Measurements from ENCODE around the gene NPHP4.

DNA sequence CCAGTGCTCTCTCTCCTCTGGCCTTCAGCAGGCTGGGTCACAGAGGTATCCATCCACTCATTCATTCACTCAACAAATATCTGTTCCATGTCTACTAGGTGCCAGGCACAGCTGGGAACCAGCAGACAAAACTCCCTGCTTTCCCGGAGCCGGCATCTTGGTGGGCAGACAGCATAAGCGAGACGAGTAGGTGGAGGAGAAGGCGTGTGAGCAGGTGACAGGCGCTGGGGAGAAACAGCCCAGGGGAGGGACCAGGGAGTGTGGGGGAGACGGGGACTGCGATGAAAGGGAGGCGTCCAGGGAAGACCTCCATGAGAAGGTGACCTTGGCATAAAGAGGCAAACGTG is 42.5 kb upstream of the NPHP4 start:
- TF ChIP-seq EZH2phosphoT487 (IDR thresholded peaks at IDR 0.05; ENCODE audit: borderline replicate concordance, low read depth, low read length): no peak
- TF ChIP-seq, protein P1, sequence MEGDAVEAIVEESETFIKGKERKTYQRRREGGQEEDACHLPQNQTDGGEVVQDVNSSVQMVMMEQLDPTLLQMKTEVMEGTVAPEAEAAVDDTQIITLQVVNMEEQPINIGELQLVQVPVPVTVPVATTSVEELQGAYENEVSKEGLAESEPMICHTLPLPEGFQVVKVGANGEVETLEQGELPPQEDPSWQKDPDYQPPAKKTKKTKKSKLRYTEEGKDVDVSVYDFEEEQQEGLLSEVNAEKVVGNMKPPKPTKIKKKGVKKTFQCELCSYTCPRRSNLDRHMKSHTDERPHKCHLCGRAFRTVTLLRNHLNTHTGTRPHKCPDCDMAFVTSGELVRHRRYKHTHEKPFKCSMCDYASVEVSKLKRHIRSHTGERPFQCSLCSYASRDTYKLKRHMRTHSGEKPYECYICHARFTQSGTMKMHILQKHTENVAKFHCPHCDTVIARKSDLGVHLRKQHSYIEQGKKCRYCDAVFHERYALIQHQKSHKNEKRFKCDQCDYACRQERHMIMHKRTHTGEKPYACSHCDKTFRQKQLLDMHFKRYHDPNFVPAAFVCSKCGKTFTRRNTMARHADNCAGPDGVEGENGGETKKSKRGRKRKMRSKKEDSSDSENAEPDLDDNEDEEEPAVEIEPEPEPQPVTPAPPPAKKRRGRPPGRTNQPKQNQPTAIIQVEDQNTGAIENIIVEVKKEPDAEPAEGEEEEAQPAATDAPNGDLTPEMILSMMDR (conservative IDR thresholded peaks at IDR 0.05; ENCODE audit: low read length): 0 out of 2 replicates have a peak, but pooled peaks have one; percentile 7
